DMS153 treated with DMSO at 0.1 percent for 48 hours (cell line): ENCODE measurements around the gene ZNF862.

Source experiments
- DNase-seq: peaks from one replicate; lab custom pipeline; 2025; ENCODE audit not compliant: unreplicated experiment; lab: John Stamatoyannopoulos, UW

ZNF862 gene

DNA sequence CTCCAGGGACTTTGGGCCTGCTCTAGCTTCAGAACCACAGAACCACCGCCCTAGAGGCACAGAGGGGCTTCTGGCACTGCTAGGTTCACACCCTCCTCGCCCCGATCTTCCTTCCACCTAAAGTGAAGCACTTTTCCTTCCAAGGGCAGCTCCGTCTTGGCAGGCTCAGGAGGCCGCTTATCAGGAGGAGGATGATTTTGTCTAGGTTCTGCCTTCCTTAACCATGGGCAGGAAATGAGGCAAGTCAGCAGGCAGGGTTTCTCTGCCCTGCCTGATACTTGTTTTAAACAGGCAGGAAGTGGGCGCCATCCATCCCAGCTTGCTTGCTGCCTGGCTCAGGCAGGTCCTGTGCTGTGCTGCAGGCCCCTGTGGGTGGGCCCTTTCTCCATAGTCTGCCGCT lies 27.3 kb downstream of the ZNF862 start:
- DNase-seq: no peak

DNA sequence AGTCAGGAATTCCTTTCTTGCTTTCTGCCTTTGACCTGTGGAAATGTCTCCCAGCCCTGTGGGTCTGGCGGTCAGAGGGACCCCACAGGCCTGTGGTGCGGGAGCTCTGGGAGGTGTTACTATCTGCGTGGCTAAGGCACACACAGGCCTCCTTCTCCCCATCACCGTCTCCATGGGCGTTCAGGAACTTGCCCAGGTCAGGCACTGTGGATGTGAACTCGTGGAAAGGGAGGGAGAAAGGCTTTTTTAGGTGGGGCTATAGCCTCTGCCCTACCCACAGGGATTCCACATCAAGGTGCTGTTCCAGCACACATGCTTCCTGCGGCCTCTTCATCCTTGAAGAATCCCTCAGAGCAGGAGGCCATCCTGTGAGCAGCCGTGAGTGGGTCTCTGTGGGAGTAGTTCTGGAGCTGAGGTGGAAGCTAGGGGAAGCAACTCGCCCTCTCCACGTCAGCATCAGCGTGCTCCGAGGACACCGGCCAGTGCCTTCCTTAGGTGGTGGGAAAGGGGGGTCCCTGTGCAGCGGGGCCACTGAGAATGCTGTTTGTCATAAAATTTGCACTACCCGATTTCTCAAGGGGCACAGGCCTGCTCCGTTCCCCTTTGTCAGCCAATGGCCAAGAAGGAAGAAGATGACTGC lies 28.1 kb downstream of the ZNF862 start:
- DNase-seq: no peak

DNA sequence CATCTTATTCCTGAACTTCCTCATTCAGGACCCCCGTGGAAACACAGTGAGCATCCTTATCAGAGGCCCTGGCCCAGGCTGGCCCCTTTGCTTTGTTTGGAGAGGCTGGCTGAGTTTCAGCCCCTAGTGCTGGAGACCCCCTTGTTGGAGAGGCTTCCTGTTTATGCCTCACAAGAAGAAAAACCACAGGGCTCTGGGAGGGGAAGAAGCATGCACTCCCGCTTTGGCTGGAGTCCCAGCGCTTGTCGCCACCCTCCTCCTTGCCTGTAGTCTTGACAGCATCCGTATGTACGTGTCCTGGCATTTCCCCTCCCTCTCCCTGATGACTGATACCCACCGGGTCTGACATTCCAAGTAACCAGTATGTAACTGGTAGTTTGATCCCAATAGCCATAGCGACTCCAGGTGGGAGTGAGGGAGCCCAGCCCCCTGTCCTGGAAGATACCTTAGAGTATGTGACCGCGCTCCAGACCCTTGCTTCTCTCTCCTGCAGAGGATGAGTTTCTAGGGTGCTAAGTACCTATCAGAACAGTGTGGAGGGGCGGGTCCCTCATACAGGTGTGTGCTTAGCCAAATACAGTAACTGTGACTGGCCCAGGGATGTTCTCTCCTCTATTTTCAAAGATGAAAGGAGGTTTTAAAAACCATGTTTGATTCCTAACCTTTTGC lies 28.7 kb downstream of the ZNF862 start:
- no peak for DNase-seq

DNA sequence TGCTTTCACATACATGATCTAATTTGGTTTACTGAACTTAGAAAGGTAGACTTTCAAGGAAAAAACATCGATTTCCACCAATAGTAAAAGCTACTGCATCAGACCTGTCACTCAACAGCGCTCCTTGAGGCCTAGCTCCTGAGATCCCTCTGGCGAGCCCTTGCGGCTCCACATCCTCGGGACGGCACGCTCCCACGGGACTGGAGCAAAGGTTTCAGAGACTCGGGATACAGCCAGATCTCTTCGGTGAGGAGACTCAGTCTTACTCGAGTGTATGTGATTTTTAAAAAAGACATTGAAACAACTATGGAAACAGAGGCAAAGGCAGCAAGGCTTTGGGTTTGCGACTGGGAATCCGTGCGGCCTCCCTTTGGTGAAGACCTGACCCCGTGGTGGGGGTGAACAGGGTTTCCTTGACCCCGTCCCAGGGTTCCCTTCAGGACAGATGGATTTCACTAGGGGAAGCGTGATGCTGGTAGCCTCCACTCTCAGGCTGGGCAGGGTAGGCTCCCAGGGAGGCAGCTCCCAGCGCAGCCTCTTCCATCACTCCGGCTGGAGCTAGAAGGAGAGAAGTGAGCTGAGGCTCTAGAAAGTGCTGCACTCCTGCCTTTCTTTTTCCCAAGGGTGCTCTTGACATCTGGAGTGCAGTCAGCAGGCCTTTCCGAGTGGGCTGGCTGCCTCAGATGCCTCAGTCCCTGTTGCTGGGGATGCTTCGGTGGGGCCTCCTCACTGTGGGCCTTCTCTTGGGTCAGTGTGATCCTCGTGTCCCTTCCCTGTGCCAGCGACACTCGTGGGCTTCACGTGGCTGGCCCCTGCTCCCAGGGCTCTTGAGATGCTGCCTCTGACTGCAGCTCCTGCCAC lies 29.8 kb downstream of the ZNF862 start:
- no peak for DNase-seq

DNA sequence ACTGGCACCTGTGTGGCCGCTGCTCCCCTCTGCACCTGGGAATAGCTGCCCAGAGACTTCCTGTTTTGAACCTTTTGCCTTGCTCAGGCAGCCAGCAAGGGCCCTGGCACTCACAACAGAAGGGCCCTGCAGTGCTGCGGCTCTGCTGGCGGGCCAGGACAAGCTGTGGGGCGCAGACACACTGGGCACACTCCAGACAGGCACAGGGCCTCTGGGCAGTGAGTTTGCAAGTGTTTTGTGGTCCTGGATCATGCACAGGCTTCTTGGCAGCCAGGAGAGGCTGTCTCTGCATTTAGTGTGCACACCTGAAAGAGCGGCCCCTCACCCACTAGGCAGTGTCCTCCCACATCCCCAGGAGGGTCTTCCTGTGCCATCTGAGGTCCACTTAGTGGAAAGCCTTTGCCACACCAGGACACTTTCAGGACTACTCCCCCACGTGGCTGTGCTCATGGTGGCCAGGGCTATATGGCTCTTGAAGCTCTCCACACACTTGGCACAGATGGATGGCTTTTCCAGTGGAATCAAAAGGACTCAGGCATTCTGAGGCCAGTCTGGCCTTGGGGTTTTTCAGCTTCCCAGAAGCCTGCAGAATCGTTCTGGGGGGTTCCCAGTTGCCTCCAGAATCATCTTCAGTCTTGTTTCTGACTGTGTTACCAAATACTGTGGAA lies 30.6 kb downstream of the ZNF862 start:
- DNase-seq: no peak

DNA sequence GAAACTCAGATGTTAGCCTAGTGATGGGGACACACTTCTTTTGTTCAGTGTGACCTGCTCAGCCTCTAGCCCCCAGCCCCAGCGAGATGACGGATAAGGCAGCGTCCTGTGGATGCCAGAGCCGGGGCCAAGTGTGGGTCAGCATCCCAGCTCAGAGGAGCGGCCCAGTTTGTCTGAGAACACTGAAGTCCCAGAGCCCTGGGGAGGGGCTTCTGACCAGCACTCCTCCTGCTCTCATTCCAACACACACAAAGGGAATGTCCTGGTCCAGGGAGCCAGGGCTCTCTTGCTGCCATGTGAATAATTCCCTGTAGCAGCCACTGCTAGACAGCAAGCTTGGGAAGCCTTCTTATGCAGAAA lies 31.1 kb downstream of the ZNF862 start:
- no peak for DNase-seq

DNA sequence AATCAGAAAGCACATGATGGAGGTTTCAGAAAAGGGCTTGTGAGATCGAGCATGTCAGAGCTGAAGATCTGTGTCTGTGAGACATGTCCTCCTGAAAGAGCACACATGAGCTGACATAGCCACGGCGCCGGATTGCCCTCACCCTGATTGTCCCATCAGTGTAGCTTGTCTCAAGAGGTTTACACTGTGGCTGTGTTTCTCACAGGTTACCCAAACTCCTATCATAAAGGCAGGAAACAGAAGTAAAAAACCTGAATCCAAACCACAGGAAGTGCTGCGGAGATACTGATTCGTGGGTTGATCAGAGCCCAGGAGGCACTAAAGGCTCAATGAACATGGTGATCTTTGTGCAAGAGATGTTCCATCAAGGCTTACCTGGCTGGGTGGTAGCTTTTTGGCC lies 31.7 kb downstream of the ZNF862 start:
- no peak for DNase-seq

DNA sequence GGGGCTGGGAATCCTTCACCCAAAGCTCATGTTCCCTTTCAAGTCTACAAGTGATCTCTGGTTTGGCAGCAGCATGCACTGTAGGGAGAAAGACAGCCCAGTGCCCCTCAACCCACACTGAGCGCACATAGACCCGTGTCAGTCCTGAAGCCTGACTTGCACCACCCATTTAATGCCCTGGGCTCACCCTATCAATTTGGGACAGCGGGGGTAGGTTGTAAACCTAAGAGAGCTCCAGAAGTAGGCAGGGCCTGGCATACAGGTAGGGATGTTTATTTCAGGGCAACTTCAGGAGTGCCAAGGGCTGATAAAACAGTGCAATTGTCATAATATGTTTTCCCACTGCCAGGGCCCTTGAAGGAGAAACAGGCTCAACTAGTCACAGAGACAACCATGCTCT lies 32.1 kb downstream of the ZNF862 start:
- DNase-seq: no peak

DNA sequence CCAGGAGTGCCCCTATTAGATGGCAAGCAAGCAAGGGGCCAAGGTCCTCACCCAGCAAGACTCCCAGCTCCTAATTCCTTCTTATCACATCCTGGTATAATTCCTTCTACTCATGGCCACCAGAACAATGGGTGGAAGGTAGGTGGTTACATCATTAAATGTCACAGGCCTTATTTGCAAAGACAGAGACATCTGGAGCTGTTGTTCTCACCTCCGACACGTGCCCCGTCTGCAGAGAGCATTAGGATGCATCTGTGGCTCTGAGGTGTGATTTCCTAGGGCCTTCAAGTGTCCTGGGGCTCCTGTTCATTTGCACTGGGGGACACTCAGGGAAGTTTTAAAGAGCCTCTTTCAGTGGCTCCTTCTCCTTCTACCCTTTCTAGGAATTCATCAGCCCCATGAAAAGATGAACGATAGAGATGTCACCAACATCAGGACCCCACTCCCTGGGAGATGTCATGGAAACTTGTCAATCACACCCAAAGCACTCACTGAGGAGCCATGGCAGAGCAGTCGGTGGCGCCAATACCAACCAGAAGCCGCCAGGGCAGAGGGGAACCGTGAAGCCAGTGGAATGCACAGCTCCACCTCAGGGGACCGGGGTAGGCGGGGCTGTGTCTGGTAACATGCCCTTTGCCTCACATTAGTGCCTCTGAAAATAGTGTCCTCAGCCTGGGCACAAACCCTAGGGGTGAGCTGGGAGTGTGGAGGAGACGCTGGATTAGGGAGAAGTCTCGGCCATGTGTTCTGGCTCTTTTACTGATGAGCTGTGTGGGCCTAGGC lies 32.7 kb downstream of the ZNF862 start:
- no peak for DNase-seq

DNA sequence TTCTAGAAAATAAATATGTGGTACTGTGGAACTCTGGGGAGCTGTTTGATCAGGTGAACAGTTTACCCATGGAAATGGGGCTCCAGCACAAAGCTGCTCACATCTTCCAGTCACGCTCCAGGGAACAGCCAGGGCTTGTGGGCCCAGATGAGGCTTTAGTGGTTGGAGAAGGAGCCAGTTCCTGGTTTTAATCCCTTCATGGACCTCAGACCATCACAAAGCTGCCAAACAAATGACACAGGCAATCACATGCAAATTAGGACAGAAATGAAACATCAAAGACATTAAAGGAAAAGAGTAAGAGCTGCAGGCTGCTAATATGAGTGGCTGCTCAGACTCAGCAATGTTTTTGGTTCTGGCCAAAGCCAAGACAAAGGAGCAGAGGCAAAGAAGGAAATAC lies 33.4 kb downstream of the ZNF862 start:
- DNase-seq: no peak

DNA sequence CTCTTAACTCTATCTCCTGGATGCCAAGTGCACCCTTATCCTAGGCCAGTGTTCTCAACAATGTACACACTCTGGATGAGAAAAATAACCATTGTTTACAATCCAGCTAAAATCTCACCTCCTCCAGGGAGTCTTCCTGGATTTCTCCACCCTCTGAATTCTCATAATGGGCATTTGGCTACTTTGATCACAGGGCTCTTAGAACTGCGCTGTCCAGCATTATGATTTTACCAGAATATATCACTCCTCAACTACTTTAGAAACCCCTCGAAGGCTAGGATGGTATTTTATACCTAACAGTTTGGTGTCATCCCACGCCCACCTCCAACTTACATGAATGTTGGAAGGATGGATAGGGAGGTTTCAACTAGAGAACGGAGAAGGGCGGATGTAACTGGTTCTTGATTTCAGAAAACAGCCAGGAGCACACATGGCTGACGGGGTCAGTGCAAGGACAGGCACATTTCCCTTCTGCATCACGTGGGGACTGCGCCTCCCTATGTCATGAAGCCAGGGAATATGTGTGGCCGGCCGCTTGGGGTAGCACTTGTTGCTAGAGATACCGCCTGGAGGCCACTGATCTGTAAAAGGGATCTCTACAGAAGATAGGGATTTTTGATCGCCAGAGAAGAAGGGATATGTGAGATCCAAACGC lies 34.4 kb downstream of the ZNF862 start:
- peak; percentile 55 for DNase-seq

DNA sequence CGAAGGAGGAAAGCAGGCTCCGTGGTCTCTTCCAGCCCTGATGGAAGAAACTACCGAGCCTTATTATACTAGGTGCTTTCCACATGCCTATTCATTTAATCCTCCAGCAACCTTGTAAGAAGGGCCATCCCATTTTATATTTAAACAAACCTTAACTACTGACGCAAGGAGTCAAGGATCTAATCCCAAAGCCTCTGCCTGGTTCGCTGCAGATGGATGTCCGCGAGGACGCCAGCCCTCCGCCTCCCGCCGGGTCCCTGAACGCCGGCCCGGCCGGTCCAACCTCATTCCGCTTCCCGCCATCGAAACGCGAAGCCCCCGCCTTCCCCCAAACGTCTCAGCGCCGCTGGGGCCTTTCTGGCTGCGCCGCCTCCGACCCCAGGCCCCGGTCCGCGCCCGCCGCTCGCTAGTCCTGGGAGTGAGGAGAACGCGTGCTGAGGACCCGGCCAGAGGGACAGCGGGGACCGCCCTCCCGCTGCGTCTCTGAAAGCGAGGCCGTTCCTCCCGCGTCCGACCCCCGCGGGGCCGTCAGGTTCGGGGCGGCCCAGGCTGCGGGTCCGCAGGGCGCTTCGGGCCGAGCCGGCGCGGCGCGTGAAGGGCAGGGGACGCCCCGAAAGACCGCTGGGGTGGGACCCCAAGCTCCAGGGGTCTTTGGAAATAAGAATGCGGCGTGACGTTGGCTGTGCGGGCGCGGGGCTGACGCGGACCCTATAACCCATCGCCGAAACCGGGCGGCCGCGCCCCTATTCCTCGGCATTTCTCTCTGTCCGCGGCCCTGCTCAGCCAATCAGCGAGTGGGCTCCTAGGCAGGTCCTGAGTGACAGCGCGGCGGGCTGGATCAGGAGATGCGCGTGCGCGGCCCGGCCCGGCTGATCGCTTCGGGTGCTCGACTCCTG lies 35.1 kb downstream of the ZNF862 start, which contains the start of gene ATP6V0E2:
Gene ATP6V0E2 (plus strand): TSS at position 896 of the 896 bp plus-strand sequence. CDS start 97 bp downstream, outside the sequence.
- peak; percentile 86 for DNase-seq

DNA sequence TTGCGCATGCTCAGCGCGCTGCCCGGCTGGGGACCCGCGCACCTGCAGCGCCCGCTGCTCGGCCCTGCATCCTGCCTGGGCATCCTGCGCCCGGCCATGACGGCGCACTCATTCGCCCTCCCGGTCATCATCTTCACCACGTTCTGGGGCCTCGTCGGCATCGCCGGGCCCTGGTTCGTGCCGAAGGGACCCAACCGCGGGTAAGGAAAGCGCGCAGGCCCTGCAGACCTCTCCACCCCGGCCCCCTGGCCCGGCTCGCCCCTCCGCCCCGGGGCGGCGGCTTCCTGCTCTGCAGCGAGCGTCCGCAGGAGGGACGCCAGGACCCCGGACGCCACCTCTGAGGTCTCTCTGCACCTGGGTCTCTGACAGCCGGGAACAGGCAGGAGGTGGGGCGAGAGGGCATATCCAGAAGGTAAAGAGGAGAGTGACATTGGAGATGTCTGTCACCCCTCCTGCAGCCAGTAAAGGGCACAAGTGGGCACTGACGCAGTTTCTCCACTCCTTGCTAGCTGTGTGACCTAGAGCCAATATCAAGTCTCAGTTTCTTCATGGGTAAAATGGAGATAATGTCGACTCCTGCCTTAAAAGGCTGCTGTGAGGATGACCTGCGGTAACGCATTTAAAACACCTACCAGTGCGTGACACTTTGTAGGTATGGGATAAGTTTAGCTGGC lies 35.9 kb downstream of the ZNF862 start:
- no peak for DNase-seq

DNA sequence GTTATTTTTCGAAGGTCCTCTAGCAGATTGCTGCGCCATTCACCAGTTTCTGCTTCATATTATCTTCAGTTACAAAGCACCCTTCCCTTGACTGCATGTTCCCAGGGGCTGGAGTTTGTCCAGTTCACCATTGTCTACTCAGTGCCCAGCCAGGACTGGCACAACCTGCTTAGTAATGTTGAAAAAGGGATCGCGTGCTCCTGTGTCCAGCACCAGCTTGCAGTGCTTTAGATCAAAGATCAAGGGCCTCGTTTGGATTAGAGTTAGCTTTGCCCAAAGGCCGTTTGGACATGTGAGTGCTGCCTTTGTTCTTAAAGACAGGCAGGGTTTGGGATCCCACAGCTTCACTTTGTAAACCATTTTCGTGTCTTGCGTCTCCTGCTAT lies 36.5 kb downstream of the ZNF862 start:
- no peak for DNase-seq

DNA sequence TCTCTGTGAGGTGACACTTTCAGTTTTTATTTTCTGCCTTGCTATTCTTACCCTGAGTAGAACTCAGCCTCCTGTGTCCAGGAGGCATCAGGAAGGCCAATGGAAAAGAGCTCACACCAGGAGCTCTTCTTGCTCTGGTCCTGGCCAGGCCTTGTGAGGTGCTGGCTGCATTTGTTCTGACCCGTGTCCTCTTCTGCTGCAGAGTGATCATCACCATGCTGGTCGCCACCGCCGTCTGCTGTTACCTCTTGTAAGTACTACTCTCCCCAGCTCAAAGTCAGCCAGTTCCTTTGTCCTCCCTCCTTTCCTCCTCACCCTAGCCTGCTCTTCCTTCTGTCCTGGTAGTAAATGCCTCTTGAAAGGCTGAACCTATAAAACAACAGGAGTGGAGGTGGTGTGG lies 37.2 kb downstream of the ZNF862 start:
- DNase-seq: no peak

DNA sequence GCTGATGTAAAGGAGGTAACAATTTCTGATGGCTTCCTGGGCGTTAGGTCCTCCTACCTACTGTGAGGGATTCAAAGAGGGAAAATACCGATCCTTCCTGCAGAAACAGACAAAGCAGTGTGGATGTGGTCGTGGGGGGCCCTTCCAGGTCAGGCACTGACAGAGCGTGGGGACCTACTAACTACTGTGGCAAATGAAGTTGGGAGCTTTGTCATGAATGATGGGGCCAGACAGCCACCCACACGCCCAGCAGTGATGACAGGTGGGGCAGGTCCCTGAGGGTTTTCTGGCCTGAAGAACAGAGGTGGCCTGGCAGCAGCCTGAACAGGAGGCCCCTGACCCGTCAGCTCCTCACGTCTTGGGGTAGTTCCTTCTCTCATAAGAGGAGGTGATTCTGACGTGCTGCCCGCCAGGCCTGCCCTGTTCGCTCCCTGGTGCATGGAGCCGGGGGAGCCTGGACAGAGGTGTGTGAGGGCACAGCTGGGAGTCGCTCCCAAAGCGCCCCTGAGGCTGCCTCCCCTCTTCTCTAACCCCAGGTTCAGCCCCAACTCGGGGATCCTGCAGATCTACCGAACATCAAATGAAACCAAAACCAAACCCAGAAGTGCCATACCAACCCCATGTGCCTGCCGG lies 39.8 kb downstream of the ZNF862 start:
- no peak for DNase-seq

DNA sequence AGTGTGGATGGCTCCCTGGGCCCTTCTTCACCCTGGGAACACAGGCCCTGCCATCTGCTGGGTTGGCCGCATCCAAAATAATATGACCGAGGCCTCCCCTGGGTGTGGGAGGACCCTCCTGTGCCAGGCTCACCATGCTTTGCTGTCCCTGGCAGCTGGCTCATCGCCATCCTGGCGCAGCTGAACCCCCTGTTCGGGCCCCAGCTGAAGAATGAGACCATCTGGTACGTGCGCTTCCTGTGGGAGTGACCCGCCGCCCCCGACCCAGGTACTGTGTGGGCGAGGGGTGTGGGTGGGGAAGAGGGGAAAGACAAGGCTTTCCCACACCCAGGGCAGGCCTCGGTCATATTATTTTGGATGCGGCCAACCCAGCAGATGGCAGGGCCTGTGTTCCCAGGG lies 40.3 kb downstream of the ZNF862 start:
- no peak for DNase-seq

DNA sequence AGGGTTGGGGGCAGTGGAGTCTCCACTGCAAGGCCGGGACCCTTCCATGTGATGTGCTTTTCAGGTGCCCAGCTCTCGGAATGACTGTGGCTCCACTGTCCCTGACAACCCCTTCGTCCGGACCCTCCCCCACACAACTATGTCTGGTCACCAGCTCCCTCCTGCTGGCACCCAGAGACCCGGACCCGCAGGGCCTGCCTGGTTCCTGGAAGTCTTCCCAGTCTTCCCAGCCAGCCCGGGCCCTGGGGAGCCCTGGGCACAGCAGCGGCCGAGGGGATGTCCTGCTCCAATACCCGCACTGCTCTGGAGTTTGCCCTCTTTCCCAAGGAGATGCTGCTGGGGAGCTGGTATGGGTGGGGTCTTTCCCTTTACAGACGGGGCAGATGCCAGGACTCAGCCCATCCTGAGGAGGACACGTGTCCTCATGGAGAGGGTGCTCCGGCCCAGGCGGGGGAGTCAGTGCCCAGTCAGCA lies 41.1 kb downstream of the ZNF862 start:
- no peak for DNase-seq
